Progenitor cell of endocrine pancreas (in vitro differentiated cells): ENCODE results near the gene KRT79. TPM values are rescaled to one million over a fixed set of nuclear protein-coding genes. Genes with fewer than 3 reads are reported as not detected.

Experiments used
- DNase-seq: peaks from one replicate; pipeline ENCODE4 v3.0.0; 2021; ENCODE audit warnings: low spot score; ENCODE audit not compliant: unreplicated experiment
- H3K27ac Mint-ChIP-seq: 2 replicates; pipeline ENCODE4 v1.8.0; 2021; ENCODE audit warnings: mild to moderate bottlenecking, moderate library complexity, mixed read lengths
- H3K27me3 Mint-ChIP-seq: 2 replicates; pipeline ENCODE4 v1.8.0; 2021; ENCODE audit warnings: mixed read lengths
- H3K36me3 Mint-ChIP-seq: 2 replicates; pipeline ENCODE4 v1.8.0; 2022; ENCODE audit warnings: mixed read lengths; ENCODE audit not compliant: insufficient read depth
- H3K4me1 Mint-ChIP-seq: 2 replicates; pipeline ENCODE4 v1.8.0; 2021; ENCODE audit warnings: low read depth, mixed read lengths
- H3K4me3 Mint-ChIP-seq: 2 replicates; pipeline ENCODE4 v1.8.0; 2021; ENCODE audit warnings: low read depth, mild to moderate bottlenecking, moderate library complexity, mixed read lengths
- H3K9me3 Mint-ChIP-seq: 2 replicates; pipeline ENCODE4 v1.8.0; 2021; ENCODE audit warnings: low read depth, mixed read lengths
- total RNA-seq: library from RNA; stranded (reverse); gene quantifications from 2 replicates; pipeline ENCODE4 v1.2.1, GENCODE V29; 2021
- TF ChIP-seq, protein P1 (sequence below): fragments of 200-600 bp; sonication (generic); IDR thresholded peaks from one replicate; pipeline ENCODE4 v1.5.0; 2021; ENCODE audit warnings: antibody characterized with exemption, mild to moderate bottlenecking; ENCODE audit not compliant: unreplicated experiment

KRT79 gene
- total RNA-seq, 1 donor from 2014 or later = not detected

- H3K4me3 Mint-ChIP-seq = no peak overlapping the region
- TF ChIP-seq, protein P1, sequence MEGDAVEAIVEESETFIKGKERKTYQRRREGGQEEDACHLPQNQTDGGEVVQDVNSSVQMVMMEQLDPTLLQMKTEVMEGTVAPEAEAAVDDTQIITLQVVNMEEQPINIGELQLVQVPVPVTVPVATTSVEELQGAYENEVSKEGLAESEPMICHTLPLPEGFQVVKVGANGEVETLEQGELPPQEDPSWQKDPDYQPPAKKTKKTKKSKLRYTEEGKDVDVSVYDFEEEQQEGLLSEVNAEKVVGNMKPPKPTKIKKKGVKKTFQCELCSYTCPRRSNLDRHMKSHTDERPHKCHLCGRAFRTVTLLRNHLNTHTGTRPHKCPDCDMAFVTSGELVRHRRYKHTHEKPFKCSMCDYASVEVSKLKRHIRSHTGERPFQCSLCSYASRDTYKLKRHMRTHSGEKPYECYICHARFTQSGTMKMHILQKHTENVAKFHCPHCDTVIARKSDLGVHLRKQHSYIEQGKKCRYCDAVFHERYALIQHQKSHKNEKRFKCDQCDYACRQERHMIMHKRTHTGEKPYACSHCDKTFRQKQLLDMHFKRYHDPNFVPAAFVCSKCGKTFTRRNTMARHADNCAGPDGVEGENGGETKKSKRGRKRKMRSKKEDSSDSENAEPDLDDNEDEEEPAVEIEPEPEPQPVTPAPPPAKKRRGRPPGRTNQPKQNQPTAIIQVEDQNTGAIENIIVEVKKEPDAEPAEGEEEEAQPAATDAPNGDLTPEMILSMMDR = no peak
- no peak for DNase-seq
- peaks cover 16% of the 10 kb centered on the region for H3K4me1 Mint-ChIP-seq
- H3K9me3 Mint-ChIP-seq = no peaks in the 10 kb centered on the region
- H3K36me3 Mint-ChIP-seq = no peaks in the 10 kb centered on the region
- H3K27me3 Mint-ChIP-seq = peaks cover 51% of the 10 kb centered on the region
- no peak overlapping the region for H3K27ac Mint-ChIP-seq
Observed at GRCh38 chr12:52871291-52872039, 37.4 kb upstream of the KRT79 start.

DNA sequence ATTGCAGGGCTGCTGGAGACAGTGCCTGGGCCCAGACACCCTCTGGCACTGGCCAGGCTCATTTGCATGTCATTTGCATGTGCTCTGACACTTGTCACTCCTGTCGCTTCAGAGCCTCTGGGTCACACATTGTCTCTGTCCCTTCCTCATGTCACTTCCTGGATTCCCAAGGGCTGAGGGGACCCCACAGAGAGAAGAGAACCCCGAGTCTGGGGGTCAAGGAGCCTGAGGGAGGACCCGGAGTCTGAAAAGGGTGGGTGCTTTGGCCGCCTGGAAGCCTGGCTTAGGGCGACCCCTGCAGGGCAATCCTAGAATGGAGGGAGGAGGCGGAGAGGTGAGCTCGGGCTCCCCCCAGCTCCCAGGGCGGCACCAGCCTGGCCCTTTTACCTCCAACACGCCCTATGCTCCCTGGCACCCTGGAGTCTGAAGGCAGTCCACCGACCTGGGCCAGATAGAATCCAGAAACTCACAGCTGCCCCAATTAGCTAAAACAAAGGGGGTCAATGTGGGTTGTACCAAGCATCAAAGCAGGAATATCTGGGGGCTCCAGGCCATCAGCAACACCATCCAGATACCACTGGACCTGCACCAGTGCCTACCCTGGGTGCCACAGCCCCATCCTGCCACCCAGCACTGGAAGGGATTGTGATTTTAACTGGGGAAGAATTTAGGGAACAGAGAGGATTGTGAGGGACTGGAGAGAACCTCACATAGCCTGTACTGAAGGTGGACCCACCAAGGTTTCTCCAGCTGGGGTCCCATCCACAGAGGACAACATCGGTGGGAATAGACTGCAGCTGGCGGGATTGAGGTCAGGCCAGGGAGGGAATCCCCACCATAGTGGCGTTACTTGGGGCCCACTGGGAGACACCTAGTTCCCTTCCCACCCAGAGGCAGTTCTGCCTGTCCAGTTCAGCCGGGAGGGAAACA lies 36.5 kb upstream of the KRT79 start:
- Mint-ChIP-seq H3K9me3 (no peaks in the 10 kb centered on the region), H3K4me3 (no peak overlapping the region), H3K36me3 (no peaks in the 10 kb centered on the region), H3K27ac (no peak overlapping the region), H3K27me3 (peaks cover 45% of the 10 kb centered on the region), H3K4me1 (peaks cover 16% of the 10 kb centered on the region)
- TF ChIP-seq, protein P1 = peak; percentile 80
- DNase-seq = peak; percentile 64

GRCh38 chr12:52867642-52868041 lies 33.5 kb upstream of the KRT79 start:
- H3K4me3 Mint-ChIP-seq = no peak overlapping the region

DNA sequence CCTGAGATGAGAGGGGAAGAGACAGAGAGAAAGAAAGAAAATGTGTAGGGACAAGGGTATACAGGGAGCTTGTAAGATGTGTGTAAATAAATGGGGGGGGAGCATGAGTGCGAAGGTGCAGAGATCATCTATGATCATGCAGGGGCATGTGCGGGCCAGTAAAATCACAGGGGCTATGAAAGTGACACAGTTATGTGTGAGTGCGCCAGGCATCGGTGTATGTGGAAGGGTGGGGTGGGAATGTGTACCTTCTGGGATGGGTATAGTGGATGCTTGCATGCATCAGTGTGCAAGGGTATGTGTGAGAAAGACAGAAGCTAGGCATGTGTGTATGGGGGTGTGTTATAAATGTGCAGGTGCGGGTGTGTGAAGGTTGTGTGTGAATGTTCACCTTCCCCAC lies 33.0 kb upstream of the KRT79 start:
- Mint-ChIP-seq H3K4me1 (no peaks in the 10 kb centered on the region), H3K27me3 (peaks cover 18% of the 10 kb centered on the region), H3K27ac (no peak overlapping the region), H3K9me3 (no peaks in the 10 kb centered on the region), H3K36me3 (no peaks in the 10 kb centered on the region), H3K4me3 (no peak overlapping the region)
- TF ChIP-seq, protein P1 = no peak
- DNase-seq = no peak

More at GRCh38 chr12:52867642-52868041, 33.5 kb upstream of the KRT79 start:
- Mint-ChIP-seq H3K36me3 (no peaks in the 10 kb centered on the region), H3K9me3 (no peaks in the 10 kb centered on the region), H3K27me3 (peaks cover 23% of the 10 kb centered on the region), H3K4me1 (peaks cover 3% of the 10 kb centered on the region), H3K27ac (no peak overlapping the region)
- TF ChIP-seq, protein P1 = no peak
- DNase-seq = no peak
